Testis (tissue), 3 donors: ENCODE data around the gene CCDC18. TPM values are rescaled to one million over a fixed set of nuclear protein-coding genes. Genes with fewer than 3 reads are reported as not detected.

ENCODE experiments used
- DNase-seq: peaks from one replicate; pipeline ENCODE4 v3.0.0-alpha.2; 2019
- H3K27ac ChIP-seq, 2 donors: fragments of 200-600 bp; sonication (generic); one replicate each; pipeline ENCODE4 v1.5.1; 2019
- H3K27me3 ChIP-seq: fragments of 200-600 bp; sonication (generic); one replicate; pipeline ENCODE4 v1.5.1; 2019
- H3K36me3 ChIP-seq: fragments of 200-600 bp; sonication (generic); one replicate; pipeline ENCODE4 v1.5.1; 2017; ENCODE audit warnings: low read depth; ENCODE audit errors: missing control alignments
- H3K4me1 ChIP-seq: fragments of 200-600 bp; sonication (generic); one replicate; pipeline ENCODE4 v1.5.1; 2019
- H3K4me3 ChIP-seq, 2 donors: fragments of 200-600 bp; sonication (generic); one replicate each; pipeline ENCODE4 v1.5.1; 2017 to 2019
- H3K9me3 ChIP-seq: fragments of 200-600 bp; sonication (generic); one replicate; pipeline ENCODE4 v1.5.1; 2017
- POLR2A ChIP-seq: fragments of 450-650 bp; IDR thresholded peaks from one replicate; pipeline ENCODE4 v1.6.1; 2017; ENCODE audit warnings: antibody characterized with exemption, mild to moderate bottlenecking, moderate library complexity
- WGBS, 2 donors: methylation state at CpG; one replicate each; pipeline ENCODE4 v1.1.5; 2018; 5-methylcytosine and 5-hydroxymethylcytosine counted together
- intact Hi-C: fragments of 100-400 bp; cut with DNase I; formaldehyde crosslinking; loops from one replicate; pipeline ENCODE4 v1.15.1; 2023; ENCODE audit warnings: low total_unique reads
- polyA plus RNA-seq: library from polyadenylated mRNA; stranded (reverse); fragments of 350-450 nt; fragmentation: Illumina TruSeq; extraction: RNeasy Lipid Tissue Mini Kit (QIAGEN cat#74804); gene quantifications from one replicate; pipeline ENCODE4 v1.2.3, GENCODE V29; 2014; ENCODE audit warnings: low read depth, low replicate concordance; ENCODE audit not compliant: insufficient read depth
- total RNA-seq, 2 donors: library from RNA; depleted of rRNA; stranded (reverse); fragments of >200 nt; gene quantifications; one replicate each; pipeline ENCODE4 v1.2.3, GENCODE V29; 2016
- TF ChIP-seq, protein P1 (sequence below), 3 experiments: fragments of 450-650 bp in 2 of 3; fragments of 200-600 bp in 1 of 3; sonication (generic) in 1 of 3; IDR thresholded peaks; one replicate each; pipeline ENCODE4 v1.5.1; 2016 to 2019; ENCODE audit warnings: antibody characterized with exemption in 3 of 3, mild to moderate bottlenecking in 2 of 3, moderate library complexity in 1 of 3

The CCDC18 gene
- total and polyA plus RNA-seq, 3 donors from 2014 or later: 3.9 to 38.3 (median 19.4) TPM

DNA sequence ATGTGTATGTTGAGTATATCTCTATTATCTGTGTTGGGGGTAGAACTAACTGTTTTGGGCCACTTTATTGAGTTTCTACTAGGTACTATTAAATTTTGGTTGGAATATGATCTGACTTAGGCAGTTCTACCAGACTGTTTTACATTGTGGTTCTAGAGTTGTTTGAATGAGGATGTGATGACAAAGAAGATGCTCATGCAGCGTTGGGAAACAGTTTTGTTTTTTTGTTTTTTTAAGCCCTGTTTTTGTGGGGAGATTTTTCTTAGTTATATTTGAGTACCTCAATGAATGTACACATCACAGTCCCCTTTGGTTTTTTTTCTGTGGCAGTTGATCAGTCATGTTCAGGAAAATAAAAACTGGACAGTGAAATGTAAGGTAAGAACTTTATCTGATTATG lies 40.4 kb upstream of the CCDC18 start:
- no peak overlapping the region for H3K4me3 ChIP-seq
- intact Hi-C loops: no loop called here
- no peaks in the 10 kb centered on the region for H3K4me1 ChIP-seq
- H3K27me3 ChIP-seq: no peaks in the 10 kb centered on the region
- 84 to 86% methylated on average over 1 of the region's 1 CpG for WGBS, 2 donors
- H3K9me3 ChIP-seq: no peaks in the 10 kb centered on the region
- H3K27ac ChIP-seq: no peak overlapping the region
- no peaks in the 10 kb centered on the region for H3K36me3 ChIP-seq
- TF ChIP-seq, protein P1, sequence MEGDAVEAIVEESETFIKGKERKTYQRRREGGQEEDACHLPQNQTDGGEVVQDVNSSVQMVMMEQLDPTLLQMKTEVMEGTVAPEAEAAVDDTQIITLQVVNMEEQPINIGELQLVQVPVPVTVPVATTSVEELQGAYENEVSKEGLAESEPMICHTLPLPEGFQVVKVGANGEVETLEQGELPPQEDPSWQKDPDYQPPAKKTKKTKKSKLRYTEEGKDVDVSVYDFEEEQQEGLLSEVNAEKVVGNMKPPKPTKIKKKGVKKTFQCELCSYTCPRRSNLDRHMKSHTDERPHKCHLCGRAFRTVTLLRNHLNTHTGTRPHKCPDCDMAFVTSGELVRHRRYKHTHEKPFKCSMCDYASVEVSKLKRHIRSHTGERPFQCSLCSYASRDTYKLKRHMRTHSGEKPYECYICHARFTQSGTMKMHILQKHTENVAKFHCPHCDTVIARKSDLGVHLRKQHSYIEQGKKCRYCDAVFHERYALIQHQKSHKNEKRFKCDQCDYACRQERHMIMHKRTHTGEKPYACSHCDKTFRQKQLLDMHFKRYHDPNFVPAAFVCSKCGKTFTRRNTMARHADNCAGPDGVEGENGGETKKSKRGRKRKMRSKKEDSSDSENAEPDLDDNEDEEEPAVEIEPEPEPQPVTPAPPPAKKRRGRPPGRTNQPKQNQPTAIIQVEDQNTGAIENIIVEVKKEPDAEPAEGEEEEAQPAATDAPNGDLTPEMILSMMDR (IDR thresholded peaks at IDR 0.05): no peak
- TF ChIP-seq POLR2A: no peak
- DNase-seq: no peak

DNA sequence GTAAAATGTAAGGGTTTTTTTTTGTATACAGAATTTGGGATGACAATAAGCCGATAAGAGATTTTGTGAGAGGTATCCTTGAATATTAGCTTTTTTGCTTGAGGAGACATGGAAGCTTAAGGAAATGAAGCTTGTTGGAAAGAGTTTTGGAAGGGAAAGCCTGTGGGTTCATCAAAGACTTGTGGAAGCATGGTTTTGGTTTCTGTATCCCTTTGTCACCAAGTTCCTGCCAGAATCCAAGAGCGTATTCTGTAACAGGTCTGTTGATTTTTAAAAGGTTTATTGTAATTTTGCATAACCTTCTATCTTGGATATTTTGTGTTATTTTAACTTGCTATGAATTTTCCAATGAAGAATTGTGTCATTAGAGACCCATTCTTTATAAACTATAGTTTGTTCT lies 38.4 kb upstream of the CCDC18 start:
- Histone ChIP-seq H3K27me3 (no peaks in the 10 kb centered on the region), H3K4me3 (no peak overlapping the region), H3K4me1 (no peaks in the 10 kb centered on the region), H3K36me3 (no peaks in the 10 kb centered on the region), H3K27ac (no peak overlapping the region), H3K9me3 (no peaks in the 10 kb centered on the region)
- TF ChIP-seq POLR2A: no peak
- TF ChIP-seq, protein P1 (IDR thresholded peaks at IDR 0.05): no peak
- intact Hi-C loops: no loop called here
- 95 to 97% methylated on average over 2 of the region's 2 CpGs for WGBS, 2 donors
- no peak for DNase-seq

DNA sequence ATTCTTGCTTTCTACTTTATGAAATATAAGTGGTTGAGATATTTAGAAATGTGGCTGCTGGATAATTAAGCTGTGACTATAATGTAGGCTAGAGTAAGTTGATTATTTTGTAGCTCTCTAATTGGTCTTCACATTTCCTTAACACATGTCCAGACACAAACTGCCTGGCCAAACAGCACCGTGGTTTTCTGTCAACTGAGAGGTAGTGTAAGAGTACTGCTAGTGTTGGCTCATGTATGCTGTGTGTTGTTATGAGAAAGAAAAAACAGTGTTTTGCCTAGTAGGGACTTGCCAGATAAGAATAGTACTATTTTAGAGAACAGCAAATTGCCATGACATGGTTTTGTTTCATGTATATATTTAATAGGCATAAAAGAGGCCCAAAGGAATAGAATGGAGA lies 37.4 kb upstream of the CCDC18 start:
- WGBS, 2 donors: 74 to 87% methylated on average over 1 of the region's 1 CpG
- no peak for DNase-seq
- no peaks in the 10 kb centered on the region for H3K36me3 ChIP-seq

DNA sequence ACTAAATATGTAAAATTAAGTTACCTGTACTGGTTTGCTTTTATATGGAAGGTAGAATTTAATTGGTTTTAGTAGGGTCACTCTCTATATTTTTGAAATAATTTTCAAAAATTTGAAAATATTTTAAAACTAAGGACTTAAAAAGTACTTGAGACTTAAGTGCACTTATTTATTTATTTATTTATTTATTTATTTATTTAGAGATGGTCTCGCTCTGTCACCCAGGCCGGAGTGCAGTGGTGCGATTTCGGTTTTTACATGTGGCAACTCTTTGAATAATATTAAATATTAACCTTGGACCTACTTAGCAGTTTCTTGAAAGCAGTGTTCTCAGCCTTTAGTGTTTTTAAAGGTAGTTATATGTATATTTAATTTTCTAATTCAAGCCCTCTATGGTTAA lies 36.8 kb upstream of the CCDC18 start:
- intact Hi-C loops: no loop called here

More for the DNA sequence above, 37.4 kb upstream of the CCDC18 start:
- Histone ChIP-seq H3K27me3 (no peaks in the 10 kb centered on the region), H3K4me1 (no peaks in the 10 kb centered on the region), H3K9me3 (no peaks in the 10 kb centered on the region), H3K4me3 (no peak overlapping the region), H3K27ac (no peak overlapping the region)
- intact Hi-C loops: no loop called here
- TF ChIP-seq POLR2A: no peak
- TF ChIP-seq, protein P1 (IDR thresholded peaks at IDR 0.05): no peak

DNA sequence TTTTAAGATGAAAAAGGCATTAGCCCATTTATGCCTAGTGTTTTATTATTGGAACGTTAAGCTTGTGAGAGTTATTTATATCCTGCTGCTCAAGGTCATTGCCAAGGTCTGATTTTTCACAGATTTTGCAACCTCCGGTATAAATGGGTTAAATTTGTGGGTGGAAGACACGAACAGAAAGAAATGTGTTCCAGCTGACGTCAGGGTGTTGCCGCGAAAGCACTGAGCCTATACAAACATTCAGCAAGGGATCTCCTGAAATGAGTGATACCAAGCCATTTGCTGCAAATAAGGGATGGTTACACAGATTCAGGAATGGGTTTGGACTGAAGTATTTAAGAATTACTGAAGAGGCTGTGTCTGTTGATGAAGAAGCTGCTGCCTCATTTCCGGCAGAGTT lies 32.5 kb upstream of the CCDC18 start:
- no peaks in the 10 kb centered on the region for H3K4me1 ChIP-seq
- DNase-seq: no peak
- H3K4me3 ChIP-seq: no peak overlapping the region
- TF ChIP-seq, protein P1 (IDR thresholded peaks at IDR 0.05): no peak
- no peak for TF ChIP-seq POLR2A
- H3K27me3 ChIP-seq: no peaks in the 10 kb centered on the region
- H3K27ac ChIP-seq: no peak overlapping the region
- no peaks in the 10 kb centered on the region for H3K9me3 ChIP-seq
- intact Hi-C loops: no loop called here
- H3K36me3 ChIP-seq: no peaks in the 10 kb centered on the region
- 24 to 29% methylated on average over 7 of the region's 7 CpGs for WGBS, 2 donors

More for the DNA sequence above, 36.8 kb upstream of the CCDC18 start:
- Histone ChIP-seq H3K27ac (no peak overlapping the region), H3K36me3 (no peaks in the 10 kb centered on the region), H3K9me3 (no peaks in the 10 kb centered on the region), H3K4me3 (no peak overlapping the region), H3K27me3 (no peaks in the 10 kb centered on the region), H3K4me1 (no peaks in the 10 kb centered on the region)
- 92 to 97% methylated on average over 4 of the region's 4 CpGs for WGBS, 2 donors
- TF ChIP-seq, protein P1 (IDR thresholded peaks at IDR 0.05): no peak
- no peak for TF ChIP-seq POLR2A
- DNase-seq: no peak
